ENCODE measurements around the gene GPR132.
A peak's percentile ranks its signal among the peaks of the same experiment; 100 is the strongest.

DNA sequence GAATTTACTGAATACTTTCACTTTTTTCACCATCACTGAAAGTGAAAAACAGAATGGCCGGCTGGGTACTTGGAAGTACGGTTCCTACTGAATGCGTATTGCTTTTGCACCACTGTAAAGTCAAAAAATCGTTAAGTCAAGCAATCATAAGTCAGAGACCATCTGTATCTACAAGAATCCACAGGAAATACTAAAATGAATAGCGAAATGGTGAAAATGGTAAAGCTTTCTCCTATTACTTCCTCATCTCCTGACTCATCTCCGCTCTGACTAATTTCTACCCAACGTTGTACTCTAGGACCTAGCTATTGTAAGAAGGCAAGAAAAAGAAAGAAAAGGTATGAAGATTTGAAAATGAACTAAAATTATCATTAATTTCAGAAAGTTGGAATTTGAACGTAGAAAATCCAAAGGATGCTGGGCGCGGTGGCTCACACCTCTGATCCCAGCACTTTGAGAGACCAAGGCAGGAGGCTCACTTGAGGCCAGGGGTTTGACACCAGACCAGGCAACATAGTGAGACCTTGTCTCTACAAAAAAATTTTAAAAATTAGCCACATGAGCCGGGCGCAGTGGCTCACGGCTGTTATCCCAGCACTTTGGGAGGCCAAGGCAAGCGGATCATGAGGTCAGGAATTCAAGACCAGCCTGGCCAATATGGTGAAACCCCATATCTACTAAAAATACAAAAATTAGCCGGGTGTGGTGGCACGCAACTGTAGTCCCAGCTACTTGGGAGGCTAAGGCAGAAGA, 39.0 kb downstream of the GPR132 start:
- TF ChIP-seq POLR2A (IDR thresholded peaks at IDR 0.05; ENCODE audit: low read depth, low read length) (no peak), EZH2 (IDR thresholded peaks at IDR 0.05; ENCODE audit: borderline replicate concordance, low read depth, low read length, severe bottlenecking) (no peak), POLR2AphosphoS5 (IDR thresholded peaks at IDR 0.05; ENCODE audit: insufficient read depth, low read depth, low read length) (peak; percentile 64), JUN (IDR thresholded peaks at IDR 0.05; ENCODE audit: borderline replicate concordance, insufficient read depth, insufficient read length, low read depth) (peak; percentile 97)
- TF ChIP-seq, protein P1, sequence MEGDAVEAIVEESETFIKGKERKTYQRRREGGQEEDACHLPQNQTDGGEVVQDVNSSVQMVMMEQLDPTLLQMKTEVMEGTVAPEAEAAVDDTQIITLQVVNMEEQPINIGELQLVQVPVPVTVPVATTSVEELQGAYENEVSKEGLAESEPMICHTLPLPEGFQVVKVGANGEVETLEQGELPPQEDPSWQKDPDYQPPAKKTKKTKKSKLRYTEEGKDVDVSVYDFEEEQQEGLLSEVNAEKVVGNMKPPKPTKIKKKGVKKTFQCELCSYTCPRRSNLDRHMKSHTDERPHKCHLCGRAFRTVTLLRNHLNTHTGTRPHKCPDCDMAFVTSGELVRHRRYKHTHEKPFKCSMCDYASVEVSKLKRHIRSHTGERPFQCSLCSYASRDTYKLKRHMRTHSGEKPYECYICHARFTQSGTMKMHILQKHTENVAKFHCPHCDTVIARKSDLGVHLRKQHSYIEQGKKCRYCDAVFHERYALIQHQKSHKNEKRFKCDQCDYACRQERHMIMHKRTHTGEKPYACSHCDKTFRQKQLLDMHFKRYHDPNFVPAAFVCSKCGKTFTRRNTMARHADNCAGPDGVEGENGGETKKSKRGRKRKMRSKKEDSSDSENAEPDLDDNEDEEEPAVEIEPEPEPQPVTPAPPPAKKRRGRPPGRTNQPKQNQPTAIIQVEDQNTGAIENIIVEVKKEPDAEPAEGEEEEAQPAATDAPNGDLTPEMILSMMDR (IDR thresholded peaks at IDR 0.05; ENCODE audit: extremely low read depth in 1 of 2, insufficient read depth in 1 of 2, low read depth in 1 of 2, low read length in 2 of 2), result no peak
